ENCODE data around the gene NELL2.
"Not testable (repeated sequence)": the region's sequence is repeated elsewhere in the genome, so short reads cannot be mapped to it uniquely, and the experiment has no call there.

- TF ChIP-seq, protein P1, sequence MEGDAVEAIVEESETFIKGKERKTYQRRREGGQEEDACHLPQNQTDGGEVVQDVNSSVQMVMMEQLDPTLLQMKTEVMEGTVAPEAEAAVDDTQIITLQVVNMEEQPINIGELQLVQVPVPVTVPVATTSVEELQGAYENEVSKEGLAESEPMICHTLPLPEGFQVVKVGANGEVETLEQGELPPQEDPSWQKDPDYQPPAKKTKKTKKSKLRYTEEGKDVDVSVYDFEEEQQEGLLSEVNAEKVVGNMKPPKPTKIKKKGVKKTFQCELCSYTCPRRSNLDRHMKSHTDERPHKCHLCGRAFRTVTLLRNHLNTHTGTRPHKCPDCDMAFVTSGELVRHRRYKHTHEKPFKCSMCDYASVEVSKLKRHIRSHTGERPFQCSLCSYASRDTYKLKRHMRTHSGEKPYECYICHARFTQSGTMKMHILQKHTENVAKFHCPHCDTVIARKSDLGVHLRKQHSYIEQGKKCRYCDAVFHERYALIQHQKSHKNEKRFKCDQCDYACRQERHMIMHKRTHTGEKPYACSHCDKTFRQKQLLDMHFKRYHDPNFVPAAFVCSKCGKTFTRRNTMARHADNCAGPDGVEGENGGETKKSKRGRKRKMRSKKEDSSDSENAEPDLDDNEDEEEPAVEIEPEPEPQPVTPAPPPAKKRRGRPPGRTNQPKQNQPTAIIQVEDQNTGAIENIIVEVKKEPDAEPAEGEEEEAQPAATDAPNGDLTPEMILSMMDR (IDR thresholded peaks at IDR 0.05; ENCODE audit: low read depth, low read length, poor library complexity, severe bottlenecking) = not testable (repeated sequence)
- not testable (repeated sequence) for TF ChIP-seq EZH2phosphoT487 (IDR thresholded peaks at IDR 0.05; ENCODE audit: borderline replicate concordance, low read length)
Measured at GRCh38 chr12:44686821-44687432, 189.2 kb downstream of the NELL2 start.

Data from DOHH2 (cell line).